HS-5 (cell line): ENCODE data around the gene PLCH1.
"Not testable (repeated sequence)": the region's sequence is repeated elsewhere in the genome, so short reads cannot be mapped to it uniquely, and the experiment has no call there.

Source experiments
- DNase-seq: peaks from one replicate; pipeline ENCODE4 v3.0.0-alpha.2; 2012; ENCODE audit warnings: low read depth

PLCH1 gene

GRCh38 chr3:155412904-155413303 is 332.0 kb downstream of the PLCH1 start:
- DNase-seq: no peak

GRCh38 chr3:155411500-155412223 is 333.2 kb downstream of the PLCH1 start:
- no peak for DNase-seq

GRCh38 chr3:155409336-155409735 is 335.5 kb downstream of the PLCH1 start:
- DNase-seq: no peak

- DNase-seq: no peak
Measured at GRCh38 chr3:155407971-155408370, 336.9 kb downstream of the PLCH1 start.

GRCh38 chr3:155407331-155407730 is 337.5 kb downstream of the PLCH1 start:
- peak; percentile 26 for DNase-seq

- DNase-seq: no peak
Measured at GRCh38 chr3:155404486-155404885, 340.4 kb downstream of the PLCH1 start.

GRCh38 chr3:155402656-155403055 is 342.2 kb downstream of the PLCH1 start:
- no peak for DNase-seq

GRCh38 chr3:155398046-155398445 is 346.8 kb downstream of the PLCH1 start:
- no peak for DNase-seq

GRCh38 chr3:155394896-155395295 is 350.0 kb downstream of the PLCH1 start:
- not testable (repeated sequence) for DNase-seq

GRCh38 chr3:155394240-155394639 is 350.6 kb downstream of the PLCH1 start:
- no peak for DNase-seq

GRCh38 chr3:155393316-155393715 is 351.6 kb downstream of the PLCH1 start:
- no peak for DNase-seq

- no peak for DNase-seq
Measured at GRCh38 chr3:155392138-155392537, 352.7 kb downstream of the PLCH1 start.

- peak; percentile 92 for DNase-seq
Measured at GRCh38 chr3:155391551-155391958, 353.3 kb downstream of the PLCH1 start.

- DNase-seq: no peak
Measured at GRCh38 chr3:155391104-155391503, 353.8 kb downstream of the PLCH1 start.

- no peak for DNase-seq
Measured at GRCh38 chr3:155390351-155390750, 354.5 kb downstream of the PLCH1 start.

- no peak for DNase-seq
Measured at GRCh38 chr3:155388417-155388816, 356.5 kb downstream of the PLCH1 start.

GRCh38 chr3:155387571-155387970 is 357.3 kb downstream of the PLCH1 start:
- no peak for DNase-seq

- no peak for DNase-seq
Measured at GRCh38 chr3:155386919-155387318, 358.0 kb downstream of the PLCH1 start.

- no peak for DNase-seq
Measured at GRCh38 chr3:155385896-155386625, 358.8 kb downstream of the PLCH1 start.

- peak; percentile 40 for DNase-seq
Measured at GRCh38 chr3:155382396-155383042, 362.4 kb downstream of the PLCH1 start.

GRCh38 chr3:155377847-155378246 is 367.0 kb downstream of the PLCH1 start:
- DNase-seq: no peak

GRCh38 chr3:155377071-155377470 is 367.8 kb downstream of the PLCH1 start:
- no peak for DNase-seq

GRCh38 chr3:155372281-155372680 is 372.6 kb downstream of the PLCH1 start:
- DNase-seq: no peak
